CD14-positive monocyte (primary cell): ENCODE measurements around the gene ARL16. TPM values are rescaled to one million over a fixed set of nuclear protein-coding genes. Genes with fewer than 3 reads are reported as not detected.

Experiments used
- DNase-seq, 3 donors: peaks; one replicate each; pipeline ENCODE4 v3.0.0-alpha.2; 2011 to 2022
- H2AFZ ChIP-seq: 2 replicates; pipeline ENCODE4 v1.6.0; 2012; ENCODE audit warnings: mild to moderate bottlenecking, low read depth, low read length, inconsistent platforms; ENCODE audit not compliant: insufficient read depth, poor library complexity, severe bottlenecking
- H3K27ac ChIP-seq, 2 donors: 1 replicate in 1 of 2; 2 replicates in 1 of 2; pipeline ENCODE4 v1.5.1; 2012 to 2013; ENCODE audit warnings: low read length in 2 of 2, control low read depth in 1 of 2, inconsistent platforms in 1 of 2, low read depth in 1 of 2, mild to moderate bottlenecking in 1 of 2
- H3K27me3 ChIP-seq, 2 donors: one replicate each; pipeline versions ENCODE4 v1.6.0 to v1.6.1; 2011 to 2013; ENCODE audit warnings: low read length in 2 of 2; ENCODE audit not compliant: control insufficient read depth in 2 of 2, insufficient read depth in 2 of 2
- H3K36me3 ChIP-seq, 2 donors: replicated peaks in 1 of 2; 1 replicate in 1 of 2; 2 replicates in 1 of 2; pipeline versions ENCODE4 v1.5.1 to v1.6.1; 2012 to 2013; ENCODE audit warnings: low read length in 2 of 2, control low read depth in 1 of 2, inconsistent platforms in 1 of 2, mild to moderate bottlenecking in 1 of 2; ENCODE audit not compliant: insufficient read depth in 2 of 2, control insufficient read depth in 1 of 2
- H3K4me1 ChIP-seq, 2 donors: 1 replicate in 1 of 2; 2 replicates in 1 of 2; pipeline versions ENCODE4 v1.5.1 to v1.6.1; 2012 to 2013; ENCODE audit warnings: low read length in 2 of 2, control low read depth in 1 of 2, inconsistent platforms in 1 of 2, mild to moderate bottlenecking in 1 of 2, moderate library complexity in 1 of 2; ENCODE audit not compliant: insufficient read depth in 2 of 2, control insufficient read depth in 1 of 2
- H3K4me2 ChIP-seq: replicated peaks from 2 replicates; pipeline ENCODE3; 2012; ENCODE audit warnings: low read length, moderate library complexity, mild to moderate bottlenecking; ENCODE audit not compliant: poor library complexity, severe bottlenecking; ENCODE audit errors: extremely low read depth
- H3K4me3 ChIP-seq, 3 experiments: fragments of 200-600 bp in 1 of 3; sonication (generic) in 1 of 3; replicated peaks in 1 of 3; 1 replicate in 2 of 3; 2 replicates in 1 of 3; pipeline ENCODE4 v1.5.1; 2011 to 2013; ENCODE audit warnings: low read length in 3 of 3, mild to moderate bottlenecking in 3 of 3, control low read depth in 2 of 3, low read depth in 2 of 3, inconsistent platforms in 1 of 3, moderate library complexity in 1 of 3
- H3K79me2 ChIP-seq: 2 replicates; pipeline ENCODE4 v1.6.0; 2012; ENCODE audit warnings: mild to moderate bottlenecking, control low read depth, inconsistent platforms, low read length, moderate library complexity; ENCODE audit not compliant: insufficient read depth
- H3K9ac ChIP-seq: 2 replicates; pipeline ENCODE4 v1.6.0; 2017; ENCODE audit warnings: low read length, mild to moderate bottlenecking; ENCODE audit not compliant: insufficient read depth, poor library complexity, severe bottlenecking
- H3K9me3 ChIP-seq, 2 donors: replicated peaks in 1 of 2; 1 replicate in 1 of 2; 2 replicates in 1 of 2; pipeline versions ENCODE4 v1.5.1 to v1.6.1; 2012 to 2013; ENCODE audit warnings: low read length in 2 of 2, control low read depth in 1 of 2; ENCODE audit not compliant: control insufficient read depth in 1 of 2, insufficient read depth in 1 of 2
- H4K20me1 ChIP-seq: 2 replicates; pipeline ENCODE4 v1.6.0; 2012; ENCODE audit warnings: mild to moderate bottlenecking, low read length, control low read depth, moderate library complexity; ENCODE audit not compliant: insufficient read depth
- H3K27ac Mint-ChIP-seq, 7 donors: one replicate each; pipeline ENCODE4 v1.8.0; 2020; ENCODE audit warnings: mild to moderate bottlenecking in 7 of 7, mixed read lengths in 7 of 7, moderate library complexity in 6 of 7, inconsistent platforms in 2 of 7
- H3K27me3 Mint-ChIP-seq, 3 donors: one replicate each; pipeline ENCODE4 v1.8.0; 2021 to 2022; ENCODE audit warnings: low read depth in 3 of 3, mild to moderate bottlenecking in 3 of 3, mixed read lengths in 3 of 3, moderate library complexity in 3 of 3, inconsistent platforms in 1 of 3
- H3K36me3 Mint-ChIP-seq, 2 donors: one replicate each; pipeline ENCODE4 v1.8.0; 2020; ENCODE audit warnings: mixed read lengths in 2 of 2, inconsistent platforms in 1 of 2, mild to moderate bottlenecking in 1 of 2
- H3K4me1 Mint-ChIP-seq: one replicate; pipeline ENCODE4 v1.8.0; 2020; ENCODE audit warnings: mild to moderate bottlenecking, mixed read lengths
- H3K4me3 Mint-ChIP-seq, 2 donors: one replicate each; pipeline ENCODE4 v1.8.0; 2020; ENCODE audit warnings: mild to moderate bottlenecking in 2 of 2, mixed read lengths in 2 of 2, moderate library complexity in 1 of 2
- H3K9me3 Mint-ChIP-seq, 7 donors: one replicate each; pipeline ENCODE4 v1.8.0; 2020 to 2022; ENCODE audit warnings: mixed read lengths in 7 of 7, mild to moderate bottlenecking in 6 of 7, moderate library complexity in 6 of 7, inconsistent platforms in 2 of 7
- CTCF ChIP-seq: fragments of 200-600 bp; IDR thresholded peaks from one replicate; pipeline ENCODE4 v1.8.0; 2022; ENCODE audit warnings: antibody characterized with exemption, mild to moderate bottlenecking
- WGBS: methylation state at CpG from one replicate; pipeline ENCODE4 v1.1.5; 2013; ENCODE audit warnings: missing lambda C conversion rate; ENCODE audit not compliant: insufficient coverage; 5-methylcytosine and 5-hydroxymethylcytosine counted together
- intact Hi-C, 2 donors: fragments of 100-400 bp; cut with micrococcal nuclease; formaldehyde crosslinking; loops; one replicate each; pipeline versions ENCODE4 v1.15.0 to v1.15.1; 2023
- polyA plus RNA-seq, 3 donors: library from polyadenylated mRNA; depleted of rRNA in 1 of 3; unstranded in 2 of 3; stranded (reverse) in 1 of 3; fragments of 300-500 nt in 2 of 3; fragments of >200 nt in 1 of 3; fragmentation: Illumina TruSeq in 2 of 3; gene quantifications; 1 replicate in 2 of 3; 2 replicates in 1 of 3; pipeline ENCODE4 v1.2.3, GENCODE V29; 2012 to 2021

The ARL16 gene
- polyA plus RNA-seq, 3 donors: 17.6 to 43.0 (median 28.7) TPM

GRCh38 chr17:81685108-81685507 lies 1.5 kb upstream of the ARL16 start:
- H3K4me2 ChIP-seq: peak overlapping the region; percentile 93
- H3K27ac ChIP-seq: peak overlapping the region; percentile 51 to 94
- H3K9ac ChIP-seq: peak overlapping the region; percentile 98
- no peak overlapping the region for H2AFZ ChIP-seq
- H3K4me3 Mint-ChIP-seq: peak overlapping the region; percentile 87 to 92
- peaks cover 44 to 62% of the 10 kb centered on the region in 2 donors for H3K36me3 Mint-ChIP-seq
- no peaks in the 10 kb centered on the region for H3K27me3 ChIP-seq
- H3K27ac Mint-ChIP-seq: peak overlapping the region; percentile 60 to 98 (median 93)
- peak in 1 of 3 donors; percentile 34 for DNase-seq
- H3K9me3 ChIP-seq: no peaks in the 10 kb centered on the region
- H3K4me3 ChIP-seq: peak overlapping the region in 2 of 3 experiments; percentile 97 to 99
- peaks cover 0 to 1% (median 0%) of the 10 kb centered on the region in 3 donors for H3K27me3 Mint-ChIP-seq
- intact Hi-C loops: no loop called here
- peaks cover 62% of the 10 kb centered on the region for H4K20me1 ChIP-seq
- H3K4me1 Mint-ChIP-seq: peaks cover 25% of the 10 kb centered on the region
- TF ChIP-seq CTCF: no peak
- H3K36me3 ChIP-seq: peaks cover 55 to 58% of the 10 kb centered on the region in 2 donors
- peaks cover 22 to 25% of the 10 kb centered on the region in 2 donors for H3K4me1 ChIP-seq
- H3K79me2 ChIP-seq: peaks cover 86% of the 10 kb centered on the region
- 92% methylated on average over 12 of the region's 12 CpGs for WGBS
- H3K9me3 Mint-ChIP-seq: no peaks in the 10 kb centered on the region

GRCh38 chr17:81684442-81684911 lies 880 bp upstream of the ARL16 start:
- peak overlapping the region; percentile 93 for H3K4me2 ChIP-seq
- peak overlapping the region; percentile 84 to 99 (median 97) for H3K4me3 ChIP-seq
- no peaks in the 10 kb centered on the region for H3K27me3 ChIP-seq
- no peaks in the 10 kb centered on the region for H3K9me3 ChIP-seq
- peaks cover 56% of the 10 kb centered on the region for H4K20me1 ChIP-seq
- DNase-seq: no peak
- no peaks in the 10 kb centered on the region for H3K9me3 Mint-ChIP-seq
- intact Hi-C loops: loop anchor here in 1 of 2 donors (1.0 kb wide), 1 partner anchor 19 kb away; the partner anchor contains the start of gene MRPL12
- H3K27ac ChIP-seq: peak overlapping the region; percentile 51 to 94
- H3K9ac ChIP-seq: peak overlapping the region; percentile 98
- peaks cover 80% of the 10 kb centered on the region for H3K79me2 ChIP-seq
- H3K4me1 ChIP-seq: peaks cover 22 to 25% of the 10 kb centered on the region in 2 donors
- no peak for TF ChIP-seq CTCF
- H3K36me3 ChIP-seq: peaks cover 50 to 52% of the 10 kb centered on the region in 2 donors
- H2AFZ ChIP-seq: peak overlapping the region; percentile 93
- peak overlapping the region; percentile 87 to 92 for H3K4me3 Mint-ChIP-seq
- peaks cover 38 to 58% of the 10 kb centered on the region in 2 donors for H3K36me3 Mint-ChIP-seq
- 2% methylated on average over 16 of the region's 16 CpGs for WGBS
- H3K4me1 Mint-ChIP-seq: peaks cover 25% of the 10 kb centered on the region
- peaks cover 0 to 1% (median 0%) of the 10 kb centered on the region in 3 donors for H3K27me3 Mint-ChIP-seq
- H3K27ac Mint-ChIP-seq: peak overlapping the region; percentile 86 to 98 (median 94)
